HEK293 (cell line): ENCODE measurements around the gene AMMECR1.

ENCODE experiments used
- CTCF ChIA-PET: fragments of 350-600 bp; formaldehyde crosslinking; extraction: SDS; loops from one replicate; lab custom pipeline; 2021; ENCODE audit warnings: antibody characterized with exemption; lab: Yijun Ruan, JAX
- POLR2A ChIA-PET: fragments of 300-600 bp; formaldehyde crosslinking; extraction: SDS; loops from one replicate; lab custom pipeline; 2020; ENCODE audit warnings: antibody characterized with exemption, inconsistent platforms; lab: Yijun Ruan, JAX
- H3K27ac ChIP-seq: fragments of 200-500 bp; sonication (Bioruptor generic); 2 replicates; pipeline ENCODE4 v1.5.1; 2014; ENCODE audit warnings: low read depth, low read length, control low read depth, inconsistent platforms; ENCODE audit errors: extremely low read depth
- H3K36me3 ChIP-seq, 2 experiments: fragments of 200-500 bp in 1 of 2; sonication (Bioruptor generic) in 1 of 2; 1 replicate in 1 of 2; 2 replicates in 1 of 2; pipeline ENCODE4 v1.5.1; 2014 to 2017; ENCODE audit warnings: inconsistent platforms in 2 of 2, low read length in 2 of 2; ENCODE audit not compliant: control insufficient read depth in 2 of 2, insufficient read depth in 1 of 2
- H3K4me1 ChIP-seq: fragments of 200-500 bp; sonication (Bioruptor generic); 2 replicates; pipeline ENCODE4 v1.5.1; 2014; ENCODE audit warnings: mild to moderate bottlenecking, low read length, inconsistent platforms; ENCODE audit not compliant: control insufficient read depth, insufficient read depth
- H3K4me3 ChIP-seq: 2 replicates; pipeline ENCODE4 v1.5.1; 2011; ENCODE audit warnings: low read depth, mild to moderate bottlenecking, control low read depth, low read length, moderate library complexity
- H3K9me3 ChIP-seq: fragments of 200-500 bp; sonication (Bioruptor generic); 2 replicates; pipeline ENCODE4 v1.5.1; 2014; ENCODE audit warnings: low read depth, low read length, inconsistent platforms; ENCODE audit not compliant: control insufficient read depth, insufficient read depth
- GLI4 ChIP-seq: fragments of 450-650 bp; formaldehyde crosslinking; IDR thresholded peaks from 2 replicates; pipeline ENCODE4 v1.5.1; 2016; ENCODE audit warnings: missing biosample characterization, missing genetic modification characterization
- HOXD13 ChIP-seq: sonication (generic); formaldehyde crosslinking; IDR thresholded peaks from 2 replicates; pipeline ENCODE4 v1.8.0; 2022; ENCODE audit warnings: missing genetic modification reagents, borderline replicate concordance
- KLF10 ChIP-seq: fragments of 450-650 bp; IDR thresholded peaks from 2 replicates; pipeline ENCODE4 v1.5.1; 2018; ENCODE audit warnings: missing biosample characterization, mild to moderate bottlenecking, missing genetic modification characterization
- PATZ1 ChIP-seq: fragments of 450-650 bp; formaldehyde crosslinking; IDR thresholded peaks from 2 replicates; pipeline ENCODE4 v1.5.1; 2016; ENCODE audit warnings: missing biosample characterization, missing genetic modification characterization
- SALL2 ChIP-seq: fragments of 450-650 bp; formaldehyde crosslinking; IDR thresholded peaks from 2 replicates; pipeline ENCODE4 v1.5.0; 2017; ENCODE audit warnings: missing biosample characterization, mild to moderate bottlenecking, missing genetic modification characterization, borderline replicate concordance
- SCRT1 ChIP-seq: fragments of 450-650 bp; formaldehyde crosslinking; IDR thresholded peaks from 2 replicates; pipeline ENCODE4 v1.5.1; 2016; ENCODE audit warnings: missing biosample characterization, missing genetic modification characterization, borderline replicate concordance
- ZNF138 ChIP-seq: fragments of 450-650 bp; formaldehyde crosslinking; IDR thresholded peaks from 2 replicates; pipeline ENCODE4 v1.5.1; 2016; ENCODE audit warnings: missing biosample characterization, missing genetic modification characterization, borderline replicate concordance
- ZNF184 ChIP-seq: fragments of 450-650 bp; IDR thresholded peaks from 2 replicates; pipeline ENCODE4 v1.5.1; 2018; ENCODE audit warnings: missing biosample characterization, mild to moderate bottlenecking, missing genetic modification characterization
- ZNF660 ChIP-seq: fragments of 450-650 bp; IDR thresholded peaks from 2 replicates; pipeline ENCODE4 v1.5.1; 2018; ENCODE audit warnings: missing biosample characterization, mild to moderate bottlenecking, missing genetic modification characterization
- ZSCAN30 ChIP-seq: fragments of 450-650 bp; IDR thresholded peaks from 2 replicates; pipeline ENCODE4 v1.5.1; 2018; ENCODE audit warnings: missing biosample characterization, mild to moderate bottlenecking, missing genetic modification characterization, moderate library complexity
- TF ChIP-seq, protein P1 (sequence below): fragments of 450-650 bp; formaldehyde crosslinking; IDR thresholded peaks from 2 replicates; pipeline ENCODE4 v1.5.1; 2016; ENCODE audit warnings: missing biosample characterization, missing genetic modification characterization, borderline replicate concordance
- TF ChIP-seq, protein P2 (sequence below): fragments of 450-650 bp; formaldehyde crosslinking; IDR thresholded peaks from 2 replicates; pipeline ENCODE4 v1.5.1; 2017; ENCODE audit warnings: missing biosample characterization, missing genetic modification characterization
- TF ChIP-seq, protein P3 (sequence below): fragments of 450-650 bp; formaldehyde crosslinking; IDR thresholded peaks from 2 replicates; pipeline ENCODE4 v1.5.1; 2016; ENCODE audit warnings: missing biosample characterization, missing genetic modification characterization, low read depth

The AMMECR1 gene

DNA sequence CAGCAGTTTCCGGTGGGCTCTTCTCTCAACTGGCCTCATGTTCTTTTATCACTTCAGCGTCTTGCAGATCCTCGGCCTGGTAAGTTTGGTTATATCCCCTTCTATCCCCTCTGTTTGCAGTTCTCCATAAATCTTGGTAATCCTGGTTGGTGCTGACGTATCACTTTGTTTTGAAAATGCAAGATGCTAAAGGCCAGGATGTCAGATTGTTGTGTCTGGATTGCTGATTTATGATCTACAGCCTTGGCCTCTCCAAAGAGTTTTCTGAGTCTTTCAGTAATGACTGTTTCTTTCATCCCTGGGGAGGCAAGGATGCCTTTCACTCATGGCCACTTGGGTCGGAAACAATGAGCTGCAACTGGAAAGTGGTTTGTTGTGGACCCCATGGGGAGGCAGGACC lies 146.4 kb downstream of the AMMECR1 start (continued):
- TF ChIP-seq, protein P1, sequence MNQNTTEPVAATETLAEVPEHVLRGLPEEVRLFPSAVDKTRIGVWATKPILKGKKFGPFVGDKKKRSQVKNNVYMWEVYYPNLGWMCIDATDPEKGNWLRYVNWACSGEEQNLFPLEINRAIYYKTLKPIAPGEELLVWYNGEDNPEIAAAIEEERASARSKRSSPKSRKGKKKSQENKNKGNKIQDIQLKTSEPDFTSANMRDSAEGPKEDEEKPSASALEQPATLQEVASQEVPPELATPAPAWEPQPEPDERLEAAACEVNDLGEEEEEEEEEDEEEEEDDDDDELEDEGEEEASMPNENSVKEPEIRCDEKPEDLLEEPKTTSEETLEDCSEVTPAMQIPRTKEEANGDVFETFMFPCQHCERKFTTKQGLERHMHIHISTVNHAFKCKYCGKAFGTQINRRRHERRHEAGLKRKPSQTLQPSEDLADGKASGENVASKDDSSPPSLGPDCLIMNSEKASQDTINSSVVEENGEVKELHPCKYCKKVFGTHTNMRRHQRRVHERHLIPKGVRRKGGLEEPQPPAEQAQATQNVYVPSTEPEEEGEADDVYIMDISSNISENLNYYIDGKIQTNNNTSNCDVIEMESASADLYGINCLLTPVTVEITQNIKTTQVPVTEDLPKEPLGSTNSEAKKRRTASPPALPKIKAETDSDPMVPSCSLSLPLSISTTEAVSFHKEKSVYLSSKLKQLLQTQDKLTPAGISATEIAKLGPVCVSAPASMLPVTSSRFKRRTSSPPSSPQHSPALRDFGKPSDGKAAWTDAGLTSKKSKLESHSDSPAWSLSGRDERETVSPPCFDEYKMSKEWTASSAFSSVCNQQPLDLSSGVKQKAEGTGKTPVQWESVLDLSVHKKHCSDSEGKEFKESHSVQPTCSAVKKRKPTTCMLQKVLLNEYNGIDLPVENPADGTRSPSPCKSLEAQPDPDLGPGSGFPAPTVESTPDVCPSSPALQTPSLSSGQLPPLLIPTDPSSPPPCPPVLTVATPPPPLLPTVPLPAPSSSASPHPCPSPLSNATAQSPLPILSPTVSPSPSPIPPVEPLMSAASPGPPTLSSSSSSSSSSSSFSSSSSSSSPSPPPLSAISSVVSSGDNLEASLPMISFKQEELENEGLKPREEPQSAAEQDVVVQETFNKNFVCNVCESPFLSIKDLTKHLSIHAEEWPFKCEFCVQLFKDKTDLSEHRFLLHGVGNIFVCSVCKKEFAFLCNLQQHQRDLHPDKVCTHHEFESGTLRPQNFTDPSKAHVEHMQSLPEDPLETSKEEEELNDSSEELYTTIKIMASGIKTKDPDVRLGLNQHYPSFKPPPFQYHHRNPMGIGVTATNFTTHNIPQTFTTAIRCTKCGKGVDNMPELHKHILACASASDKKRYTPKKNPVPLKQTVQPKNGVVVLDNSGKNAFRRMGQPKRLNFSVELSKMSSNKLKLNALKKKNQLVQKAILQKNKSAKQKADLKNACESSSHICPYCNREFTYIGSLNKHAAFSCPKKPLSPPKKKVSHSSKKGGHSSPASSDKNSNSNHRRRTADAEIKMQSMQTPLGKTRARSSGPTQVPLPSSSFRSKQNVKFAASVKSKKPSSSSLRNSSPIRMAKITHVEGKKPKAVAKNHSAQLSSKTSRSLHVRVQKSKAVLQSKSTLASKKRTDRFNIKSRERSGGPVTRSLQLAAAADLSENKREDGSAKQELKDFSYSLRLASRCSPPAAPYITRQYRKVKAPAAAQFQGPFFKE (tag by site-specific recombination) = no peak
- no peak for TF ChIP-seq ZSCAN30
- TF ChIP-seq HOXD13 (CRISPR knock-in tag) = no peak
- no peak for TF ChIP-seq PATZ1 (tag by site-specific recombination)
- TF ChIP-seq, protein P2, sequence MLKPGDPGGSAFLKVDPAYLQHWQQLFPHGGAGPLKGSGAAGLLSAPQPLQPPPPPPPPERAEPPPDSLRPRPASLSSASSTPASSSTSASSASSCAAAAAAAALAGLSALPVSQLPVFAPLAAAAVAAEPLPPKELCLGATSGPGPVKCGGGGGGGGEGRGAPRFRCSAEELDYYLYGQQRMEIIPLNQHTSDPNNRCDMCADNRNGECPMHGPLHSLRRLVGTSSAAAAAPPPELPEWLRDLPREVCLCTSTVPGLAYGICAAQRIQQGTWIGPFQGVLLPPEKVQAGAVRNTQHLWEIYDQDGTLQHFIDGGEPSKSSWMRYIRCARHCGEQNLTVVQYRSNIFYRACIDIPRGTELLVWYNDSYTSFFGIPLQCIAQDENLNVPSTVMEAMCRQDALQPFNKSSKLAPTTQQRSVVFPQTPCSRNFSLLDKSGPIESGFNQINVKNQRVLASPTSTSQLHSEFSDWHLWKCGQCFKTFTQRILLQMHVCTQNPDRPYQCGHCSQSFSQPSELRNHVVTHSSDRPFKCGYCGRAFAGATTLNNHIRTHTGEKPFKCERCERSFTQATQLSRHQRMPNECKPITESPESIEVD (tag by site-specific recombination) = no peak
- no peak for TF ChIP-seq SALL2
- TF ChIP-seq KLF10 (tag by site-specific recombination) = no peak
- no peak for TF ChIP-seq ZNF138 (tag by site-specific recombination)
- no peak for TF ChIP-seq ZNF660 (tag by site-specific recombination)
- TF ChIP-seq GLI4 (tag by site-specific recombination) = no peak
- TF ChIP-seq SCRT1 = no peak
- TF ChIP-seq ZNF184 = no peak
- TF ChIP-seq, all 188 proteins: peak for 0

DNA sequence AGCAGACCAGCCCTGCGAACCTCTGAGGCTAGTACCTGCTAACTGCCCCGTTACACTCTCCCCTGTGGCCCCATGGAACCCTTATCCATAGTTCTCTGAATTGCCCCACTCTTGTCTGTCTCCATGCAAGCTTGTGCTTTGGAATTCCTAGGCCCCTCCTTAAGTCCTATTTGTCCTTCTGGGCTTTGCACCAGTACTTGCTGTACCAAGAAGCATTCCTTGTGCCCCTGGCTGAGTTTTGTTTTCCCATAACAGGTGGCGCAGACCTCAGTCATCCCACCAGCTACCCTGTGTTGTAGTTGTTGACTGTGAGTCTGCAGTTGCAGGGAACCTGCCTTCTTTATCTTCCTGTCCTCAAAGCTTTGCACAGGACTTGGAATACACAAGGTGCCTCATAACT lies 147.9 kb downstream of the AMMECR1 start:
- Histone ChIP-seq H3K4me3 (no peak overlapping the region), H3K36me3 (no peaks in the 10 kb centered on the region), H3K9me3 (no peaks in the 10 kb centered on the region), H3K27ac (no peak overlapping the region), H3K4me1 (no peaks in the 10 kb centered on the region)
- CTCF ChIA-PET = interaction anchor here (0.6 to 20.8 kb wide), 7 partner anchors 9 to 432 kb away, joined by 3 to 576 read pairs (median 4); no protein-coding TSS in a partner anchor
- TF ChIP-seq, protein P3, sequence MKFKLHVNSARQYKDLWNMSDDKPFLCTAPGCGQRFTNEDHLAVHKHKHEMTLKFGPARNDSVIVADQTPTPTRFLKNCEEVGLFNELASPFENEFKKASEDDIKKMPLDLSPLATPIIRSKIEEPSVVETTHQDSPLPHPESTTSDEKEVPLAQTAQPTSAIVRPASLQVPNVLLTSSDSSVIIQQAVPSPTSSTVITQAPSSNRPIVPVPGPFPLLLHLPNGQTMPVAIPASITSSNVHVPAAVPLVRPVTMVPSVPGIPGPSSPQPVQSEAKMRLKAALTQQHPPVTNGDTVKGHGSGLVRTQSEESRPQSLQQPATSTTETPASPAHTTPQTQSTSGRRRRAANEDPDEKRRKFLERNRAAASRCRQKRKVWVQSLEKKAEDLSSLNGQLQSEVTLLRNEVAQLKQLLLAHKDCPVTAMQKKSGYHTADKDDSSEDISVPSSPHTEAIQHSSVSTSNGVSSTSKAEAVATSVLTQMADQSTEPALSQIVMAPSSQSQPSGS (tag by site-specific recombination) = no peak
- POLR2A ChIA-PET = interaction anchor here (0.5 kb wide), 1 partner anchor 22 kb away, joined by 3 read pairs; no protein-coding TSS in a partner anchor
